Measurements from ENCODE around the gene TMEM272.

The TMEM272 gene

GRCh38 chr13:51849145-51850101, 4.4 kb upstream of the TMEM272 start:
- DNase-seq = peak in 2 of 5 donors; percentile 13 to 22

GRCh38 chr13:51848674-51849073, 3.7 kb upstream of the TMEM272 start:
- DNase-seq = no peak

GRCh38 chr13:51846756-51847155, 1.8 kb upstream of the TMEM272 start:
- DNase-seq = no peak

- DNase-seq = no peak
These were observed 769 bp upstream of the TMEM272 start for GRCh38 chr13:51845574-51846318.

- no peak for DNase-seq
These were observed 1.4 kb downstream of the TMEM272 start for GRCh38 chr13:51843529-51843928.

- DNase-seq = no peak
These were observed 3.2 kb downstream of the TMEM272 start for GRCh38 chr13:51841732-51842131.

- DNase-seq = no peak
These were observed 4.1 kb downstream of the TMEM272 start for GRCh38 chr13:51840917-51841316.

GRCh38 chr13:51839711-51840540, 5.1 kb downstream of the TMEM272 start:
- no peak for DNase-seq

GRCh38 chr13:51838240-51838846, 6.6 kb downstream of the TMEM272 start:
- no peak for DNase-seq

- no peak for DNase-seq
These were observed 8.0 kb downstream of the TMEM272 start for GRCh38 chr13:51837016-51837415.

- DNase-seq = no peak
These were observed 10.3 kb downstream of the TMEM272 start for GRCh38 chr13:51834581-51835171.

- no peak for DNase-seq
These were observed 11.0 kb downstream of the TMEM272 start for GRCh38 chr13:51833980-51834379.

GRCh38 chr13:51832471-51833152, 12.4 kb downstream of the TMEM272 start:
- peak in 4 of 5 donors; percentile 43 to 57 (median 52) for DNase-seq

GRCh38 chr13:51831519-51831918, 13.5 kb downstream of the TMEM272 start:
- DNase-seq = no peak

- DNase-seq = no peak
These were observed 15.4 kb downstream of the TMEM272 start for GRCh38 chr13:51829568-51829899.

GRCh38 chr13:51828730-51829567, 16.0 kb downstream of the TMEM272 start:
- DNase-seq = no peak

- no peak for DNase-seq
These were observed 17.7 kb downstream of the TMEM272 start for GRCh38 chr13:51827254-51827653.

- no peak for DNase-seq
These were observed 18.4 kb downstream of the TMEM272 start for GRCh38 chr13:51826606-51827005.

GRCh38 chr13:51825681-51826254, 19.2 kb downstream of the TMEM272 start:
- no peak for DNase-seq

GRCh38 chr13:51825165-51825592, 19.8 kb downstream of the TMEM272 start:
- peak in 1 of 5 donors; percentile 83 for DNase-seq

Measured in T-helper 1 cell (primary cell).